Measurements from ENCODE around the gene UBE2V1. TPM values are rescaled to one million over a fixed set of nuclear protein-coding genes. Genes with fewer than 3 reads are reported as not detected.

UBE2V1 gene
- total and polyA plus RNA-seq, 2 of the 13 experiments (the other 11 are each of a cell fraction or from before 2014, with no cell fraction given), result 81.3 to 132 TPM

DNA sequence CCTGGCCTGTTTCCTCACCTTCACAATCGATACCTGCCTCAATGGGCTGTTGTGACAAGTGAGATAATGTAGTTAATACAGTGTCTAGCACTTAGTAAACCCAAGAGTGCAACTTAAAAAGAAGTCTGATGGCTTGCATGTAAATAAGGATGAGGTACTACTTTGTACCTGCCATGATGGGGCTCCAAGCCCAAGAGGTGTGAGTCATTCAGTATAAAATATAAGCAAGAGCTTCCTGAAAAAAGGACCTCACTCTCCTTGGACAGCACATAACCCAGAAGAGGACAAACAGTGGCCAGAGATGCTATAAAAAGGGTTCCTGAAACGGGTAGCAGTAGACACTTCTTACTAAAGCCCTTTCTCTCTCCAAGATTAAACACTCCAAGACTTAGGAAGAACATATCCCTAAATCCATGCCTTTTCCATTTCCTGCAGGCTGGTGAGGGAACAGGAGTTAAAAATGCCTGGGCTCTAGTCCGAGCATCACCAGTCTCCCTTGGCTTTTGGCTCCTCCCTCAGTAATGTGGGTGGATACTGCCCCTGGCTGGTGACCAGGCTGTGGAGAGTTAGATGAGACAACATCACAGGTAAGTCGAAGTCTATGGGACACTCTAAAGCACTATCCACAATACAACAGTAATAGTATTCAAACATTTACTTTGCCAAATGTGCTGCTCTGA lies 4.3 kb downstream of the UBE2V1 start:
- FAIRE-seq, result no peak
- in situ Hi-C loops (cut with HindIII; ENCODE audit: extremely low pct_ligation_motif_present, low pct_unique_long_range_greater_than_20kb), result no loop called here
- H3K4me1 ChIP-seq (ENCODE audit: insufficient read depth, low read length), result peaks cover 71% of the 10 kb centered on the region
- peaks cover 90% of the 10 kb centered on the region for H3K79me2 ChIP-seq (ENCODE audit: insufficient read depth, low read length)
- intact Hi-C loops (cut with micrococcal nuclease; ENCODE audit: unreplicated experiment), result no loop called here
- no peak overlapping the region for H3K27ac ChIP-seq (ENCODE audit: extremely low read length, insufficient read depth, low read length)
- H3K4me3 ChIP-seq (replicated peaks in 1 of 3; ENCODE audit: insufficient read depth in 1 of 3, low read depth in 2 of 3, low read length in 3 of 3), result no peak overlapping the region
- ChIA-PET CTCF (ENCODE audit: low intra/inter-chr PET ratio, low total read pairs) (no interaction called here), POLR2A (interaction anchor here (1.0 kb wide), 1 partner anchor 64 kb away, joined by 3 read pairs; no protein-coding TSS in a partner anchor)
- no peak overlapping the region for H3K4me2 ChIP-seq (ENCODE audit: low read depth, low read length)
- no peak for DNase-seq (ENCODE audit: low spot score)
- no peak overlapping the region for H3K9ac ChIP-seq (ENCODE audit: insufficient read depth, low read depth, low read length)
- H4K20me1 ChIP-seq (ENCODE audit: insufficient read depth, low read length), result peaks cover 60% of the 10 kb centered on the region
- H3K36me3 ChIP-seq (replicated peaks in 1 of 2; ENCODE audit: control insufficient read depth in 1 of 2, insufficient read depth in 2 of 2, low read length in 2 of 2), result peaks cover 11 to 14% of the 10 kb centered on the region in 2 experiments; a peak in 4 of 5 replicates
- H2AFZ ChIP-seq (ENCODE audit: low read length), result no peak overlapping the region
- BruUV-seq (replicated peaks), result no TSS peak
- no peaks in the 10 kb centered on the region for H3K9me3 ChIP-seq (ENCODE audit: low read length)
- WGBS (ENCODE audit: low lambda C conversion rate), result 88% methylated on average over 4 of the region's 4 CpGs
- H3K27me3 ChIP-seq (ENCODE audit: control insufficient read depth in 1 of 2, insufficient read depth in 2 of 2, low read length in 2 of 2), result no peaks in the 10 kb centered on the region; a peak in 1 of 5 replicates
- TF ChIP-seq, protein P1, sequence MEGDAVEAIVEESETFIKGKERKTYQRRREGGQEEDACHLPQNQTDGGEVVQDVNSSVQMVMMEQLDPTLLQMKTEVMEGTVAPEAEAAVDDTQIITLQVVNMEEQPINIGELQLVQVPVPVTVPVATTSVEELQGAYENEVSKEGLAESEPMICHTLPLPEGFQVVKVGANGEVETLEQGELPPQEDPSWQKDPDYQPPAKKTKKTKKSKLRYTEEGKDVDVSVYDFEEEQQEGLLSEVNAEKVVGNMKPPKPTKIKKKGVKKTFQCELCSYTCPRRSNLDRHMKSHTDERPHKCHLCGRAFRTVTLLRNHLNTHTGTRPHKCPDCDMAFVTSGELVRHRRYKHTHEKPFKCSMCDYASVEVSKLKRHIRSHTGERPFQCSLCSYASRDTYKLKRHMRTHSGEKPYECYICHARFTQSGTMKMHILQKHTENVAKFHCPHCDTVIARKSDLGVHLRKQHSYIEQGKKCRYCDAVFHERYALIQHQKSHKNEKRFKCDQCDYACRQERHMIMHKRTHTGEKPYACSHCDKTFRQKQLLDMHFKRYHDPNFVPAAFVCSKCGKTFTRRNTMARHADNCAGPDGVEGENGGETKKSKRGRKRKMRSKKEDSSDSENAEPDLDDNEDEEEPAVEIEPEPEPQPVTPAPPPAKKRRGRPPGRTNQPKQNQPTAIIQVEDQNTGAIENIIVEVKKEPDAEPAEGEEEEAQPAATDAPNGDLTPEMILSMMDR (CRISPR knock-in tag; IDR thresholded peaks at IDR 0.05), result peak; percentile 10; the same call in 1 of the 2 replicates
- TF ChIP-seq NFKB2 (CRISPR knock-in tag; IDR thresholded peaks at IDR 0.05; ENCODE audit: borderline replicate concordance) (no peak), ZNF788 (CRISPR knock-in tag; IDR thresholded peaks at IDR 0.05; ENCODE audit: borderline replicate concordance) (0 out of 2 replicates have a peak, but pooled peaks have one; percentile 9)
- no peak for ATAC-seq

DNA sequence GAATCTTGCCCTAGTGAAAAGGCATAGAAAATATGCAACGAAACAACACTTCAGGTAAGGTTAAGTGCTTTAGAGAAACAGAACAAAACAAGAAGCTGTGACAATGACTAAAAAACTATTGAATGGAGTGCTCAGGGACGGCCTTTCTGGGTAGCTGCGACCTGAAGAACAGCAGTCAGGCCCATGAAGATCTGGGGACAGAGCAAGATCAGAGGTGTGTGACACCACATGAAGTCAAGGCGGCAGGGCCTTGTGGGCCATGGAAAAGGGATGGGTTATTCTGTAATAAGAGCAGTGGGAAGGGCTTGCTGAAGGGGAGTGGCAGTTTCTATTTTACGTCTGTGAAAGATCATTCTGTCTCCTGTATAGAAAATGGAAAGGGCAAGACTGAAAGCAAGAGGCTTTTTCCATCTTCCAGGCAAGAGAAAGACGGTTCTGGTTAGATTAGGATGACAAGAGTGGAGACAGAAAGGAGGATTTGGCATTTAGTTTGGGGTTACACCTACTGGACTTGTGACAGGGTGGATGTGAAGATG lies 5.1 kb downstream of the UBE2V1 start:
- Histone ChIP-seq H3K4me3 (replicated peaks in 1 of 3; ENCODE audit: insufficient read depth in 1 of 3, low read depth in 2 of 3, low read length in 3 of 3) (no peak overlapping the region), H3K36me3 (replicated peaks in 1 of 2; ENCODE audit: control insufficient read depth in 1 of 2, insufficient read depth in 2 of 2, low read length in 2 of 2) (peaks cover 11 to 17% of the 10 kb centered on the region in 2 experiments), H3K9me3 (ENCODE audit: low read length) (no peaks in the 10 kb centered on the region), H3K27ac (ENCODE audit: extremely low read length, insufficient read depth, low read length) (no peak overlapping the region), H3K79me2 (ENCODE audit: insufficient read depth, low read length) (peaks cover 92% of the 10 kb centered on the region), H2AFZ (ENCODE audit: low read length) (no peak overlapping the region), H3K27me3 (ENCODE audit: control insufficient read depth in 1 of 2, insufficient read depth in 2 of 2, low read length in 2 of 2) (no peaks in the 10 kb centered on the region; a peak in 1 of 5 replicates), H3K4me2 (ENCODE audit: low read depth, low read length) (no peak overlapping the region), H3K4me1 (ENCODE audit: insufficient read depth, low read length) (peaks cover 67% of the 10 kb centered on the region), H4K20me1 (ENCODE audit: insufficient read depth, low read length) (peaks cover 62% of the 10 kb centered on the region), H3K9ac (ENCODE audit: insufficient read depth, low read depth, low read length) (no peak overlapping the region)
- in situ Hi-C loops (cut with HindIII; ENCODE audit: extremely low pct_ligation_motif_present, low pct_unique_long_range_greater_than_20kb), result no loop called here
- no TSS peak for BruUV-seq (replicated peaks)
- no peak for DNase-seq (ENCODE audit: low spot score)
- CTCF ChIA-PET (ENCODE audit: low intra/inter-chr PET ratio, low total read pairs), result no interaction called here
- ATAC-seq, result no peak
- no peak for FAIRE-seq
- intact Hi-C loops (cut with micrococcal nuclease; ENCODE audit: unreplicated experiment), result no loop called here
- WGBS (ENCODE audit: low lambda C conversion rate), result 93% methylated on average over 6 of the region's 6 CpGs
- POLR2A ChIA-PET, result no interaction called here
- no peak for TF ChIP-seq RBM39 (IDR thresholded peaks at IDR 0.05; ENCODE audit: low read depth, low read length, poor library complexity, severe bottlenecking)
